GM15510 (cell line): ENCODE measurements around the gene KRT39.

Source experiments
- POLR2A ChIP-seq: IDR thresholded peaks from 3 replicates; pipeline ENCODE4 v1.6.1; 2011; ENCODE audit warnings: borderline replicate concordance; ENCODE audit not compliant: insufficient read length; ENCODE audit errors: extremely low read depth

KRT39 gene

DNA sequence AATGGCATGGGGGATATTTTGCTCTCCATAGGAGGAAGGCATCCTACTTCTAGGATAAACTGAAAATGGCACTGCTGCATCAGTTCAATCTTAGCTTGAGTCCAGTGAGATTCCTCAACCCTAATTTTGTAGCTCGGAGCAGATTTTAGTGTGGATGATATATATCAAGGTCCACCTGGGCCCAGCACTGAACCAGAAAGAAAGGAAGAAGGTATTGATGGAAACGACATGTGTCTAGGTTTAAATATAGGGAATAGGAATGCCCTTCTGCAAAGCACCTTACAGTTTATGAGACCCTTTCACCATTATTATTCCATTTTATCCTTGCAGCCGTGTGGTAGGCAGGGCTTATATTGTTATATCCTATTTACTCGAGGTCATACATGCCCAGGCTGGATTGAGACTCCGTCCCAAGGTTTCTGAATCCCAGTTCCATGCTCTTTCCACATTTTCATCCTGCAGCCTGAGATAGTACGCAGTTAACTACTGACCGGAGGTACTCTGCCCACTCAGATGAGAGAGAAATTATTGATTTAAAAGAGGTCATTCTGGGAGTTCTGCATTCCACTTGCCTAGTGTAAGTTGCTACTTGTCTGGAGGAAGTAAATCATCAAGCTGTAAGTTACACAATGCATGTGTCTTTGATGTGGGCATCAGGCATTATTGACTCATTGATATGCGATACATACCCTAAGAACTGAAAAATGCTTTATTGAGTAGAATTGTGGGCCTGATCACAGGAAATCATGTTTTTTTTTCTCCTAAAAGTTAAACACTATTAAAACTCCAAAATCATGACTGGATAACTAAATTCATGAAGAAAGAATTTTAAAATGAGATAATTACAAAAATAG, 10.1 kb downstream of the KRT39 start:
- TF ChIP-seq POLR2A = no peak

DNA sequence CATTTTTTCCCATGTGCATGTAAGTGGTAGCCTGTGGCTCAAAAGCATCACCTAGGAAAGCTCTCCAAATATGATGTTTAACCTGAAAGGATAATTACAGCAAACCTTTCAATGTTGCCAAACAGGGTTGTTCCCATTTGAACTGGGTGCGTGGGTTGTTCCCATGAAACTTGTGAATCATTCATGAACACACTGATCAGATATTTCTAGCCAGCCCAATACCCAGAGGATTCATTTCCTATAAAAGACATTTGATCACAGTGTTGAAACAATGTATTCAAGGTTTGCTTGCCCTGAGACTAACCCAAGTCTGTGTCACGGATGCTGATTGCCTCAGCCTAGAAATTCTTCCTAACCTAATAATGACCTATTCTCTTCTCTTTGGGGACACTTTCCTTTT, 12.9 kb downstream of the KRT39 start:
- no peak for TF ChIP-seq POLR2A

DNA sequence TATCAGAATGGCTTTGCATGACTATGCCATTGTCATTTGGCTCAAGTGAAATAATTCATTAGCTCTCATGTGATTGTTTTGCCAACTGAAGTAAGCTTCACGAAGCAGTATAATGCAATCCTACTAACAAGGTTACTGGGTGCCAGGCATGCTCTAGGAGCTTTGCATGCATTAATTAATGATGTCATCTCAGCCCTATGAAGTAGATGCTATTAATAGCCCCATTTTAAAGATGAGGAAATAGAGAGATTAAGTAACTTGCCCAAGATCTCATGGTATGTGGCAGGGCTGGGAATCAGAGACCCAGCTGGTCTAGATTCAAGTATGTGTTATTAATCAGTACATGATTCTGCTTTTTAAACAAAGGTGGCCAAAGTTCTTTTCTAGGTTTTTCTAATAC, 14.1 kb downstream of the KRT39 start:
- TF ChIP-seq POLR2A = no peak

DNA sequence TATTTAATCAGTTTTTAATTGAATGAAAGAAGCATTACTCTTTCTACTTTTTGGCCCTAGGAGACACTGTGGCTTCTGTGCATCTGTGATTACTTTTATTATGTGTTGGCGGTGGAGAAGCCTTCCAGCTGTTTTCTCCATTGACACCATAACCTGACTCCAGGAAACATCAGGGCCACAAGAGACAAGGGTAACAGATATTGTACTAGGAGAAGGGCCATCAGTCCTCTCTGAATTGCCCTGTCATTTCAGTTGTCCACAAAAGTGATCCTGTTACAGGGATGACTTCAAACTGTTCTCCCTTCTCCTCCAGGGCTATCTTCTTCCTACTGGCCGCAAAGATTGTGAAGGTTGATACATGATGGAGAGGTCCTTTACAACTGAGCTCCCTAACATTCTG, 14.6 kb downstream of the KRT39 start:
- TF ChIP-seq POLR2A = no peak

DNA sequence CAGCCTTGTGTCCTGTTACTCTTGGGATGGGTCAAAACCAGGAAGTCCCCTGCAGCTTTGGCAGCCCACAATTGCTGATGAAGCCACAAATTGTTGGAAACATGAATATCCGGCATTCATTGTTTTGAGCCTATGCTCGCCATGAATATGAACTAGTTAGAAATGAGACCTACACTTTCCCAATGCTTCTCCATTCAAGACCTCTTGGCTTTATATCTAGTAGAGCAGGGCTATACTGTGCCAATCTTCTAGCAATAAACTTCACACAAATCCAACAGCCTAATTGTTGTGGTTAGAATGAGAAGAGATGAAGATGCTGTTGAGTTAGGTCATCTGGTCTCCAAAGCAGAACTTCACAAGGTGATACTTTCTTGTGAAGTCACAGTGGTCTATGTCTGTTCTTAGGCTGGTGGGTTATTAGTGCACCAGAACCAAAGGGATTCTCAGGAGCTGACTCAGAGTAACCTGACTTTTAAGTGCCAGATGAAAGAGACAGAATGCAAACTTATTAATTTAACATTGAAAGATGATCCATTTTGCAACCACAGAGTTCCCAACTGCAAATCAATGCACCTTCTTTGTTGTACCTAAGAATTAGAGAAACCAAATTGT, 15.6 kb downstream of the KRT39 start:
- TF ChIP-seq POLR2A = no peak

DNA sequence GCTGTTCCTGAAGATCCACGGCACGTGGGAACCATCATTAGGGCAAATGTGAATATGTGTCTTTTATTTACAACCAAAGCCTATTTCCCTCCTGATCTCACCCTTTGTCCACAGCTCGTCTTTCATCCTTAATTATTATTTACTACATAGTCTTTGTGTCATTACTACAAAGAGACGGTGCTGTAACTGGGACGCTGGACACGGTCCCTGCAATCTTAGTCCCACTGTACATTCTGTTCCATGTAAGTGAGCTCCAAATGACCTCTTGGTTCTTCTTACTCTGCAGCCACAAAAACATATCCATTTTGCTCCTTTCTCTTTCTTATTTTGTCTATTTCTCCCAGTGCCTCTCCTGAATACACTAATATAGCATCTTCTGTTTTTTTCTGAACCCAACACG, 16.6 kb downstream of the KRT39 start:
- no peak for TF ChIP-seq POLR2A

DNA sequence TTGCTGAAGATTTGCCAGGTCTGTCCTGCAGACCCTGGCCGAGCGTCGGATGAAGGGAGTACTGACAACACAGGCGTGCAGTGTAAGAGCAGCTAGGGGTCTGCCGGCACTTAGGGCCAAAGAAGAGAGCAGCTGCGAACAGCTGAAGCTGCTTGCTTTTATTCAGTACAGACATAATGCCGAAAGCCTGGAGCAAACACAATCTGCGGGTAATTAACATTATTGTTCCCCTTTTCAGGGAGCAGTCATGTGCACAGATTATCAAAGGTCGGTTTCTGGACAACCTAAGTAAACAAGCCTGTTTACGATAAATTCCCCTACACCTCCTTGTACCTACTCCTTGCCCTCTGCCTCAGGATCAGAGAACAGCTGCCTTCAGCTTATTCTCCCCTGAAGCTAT, 17.3 kb downstream of the KRT39 start:
- no peak for TF ChIP-seq POLR2A

DNA sequence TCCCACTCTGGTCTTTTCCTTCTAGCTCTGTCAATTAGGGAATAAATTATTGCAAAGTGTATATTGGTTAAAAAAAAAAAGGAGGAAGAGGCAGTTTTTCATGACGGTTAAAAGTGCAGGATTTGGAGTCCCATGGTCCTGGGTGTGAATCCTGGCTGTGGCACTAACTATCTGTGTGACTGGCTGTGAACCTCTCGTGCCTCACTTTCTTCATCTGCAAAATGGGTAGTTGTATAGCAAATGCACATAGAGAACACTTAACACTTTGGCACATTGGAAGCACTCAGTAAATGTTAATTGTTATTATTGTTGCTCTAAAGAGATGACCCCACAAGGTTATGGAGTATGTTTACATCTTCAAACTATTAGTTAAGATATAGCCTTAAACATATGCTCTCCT, 18.8 kb downstream of the KRT39 start:
- no peak for TF ChIP-seq POLR2A

DNA sequence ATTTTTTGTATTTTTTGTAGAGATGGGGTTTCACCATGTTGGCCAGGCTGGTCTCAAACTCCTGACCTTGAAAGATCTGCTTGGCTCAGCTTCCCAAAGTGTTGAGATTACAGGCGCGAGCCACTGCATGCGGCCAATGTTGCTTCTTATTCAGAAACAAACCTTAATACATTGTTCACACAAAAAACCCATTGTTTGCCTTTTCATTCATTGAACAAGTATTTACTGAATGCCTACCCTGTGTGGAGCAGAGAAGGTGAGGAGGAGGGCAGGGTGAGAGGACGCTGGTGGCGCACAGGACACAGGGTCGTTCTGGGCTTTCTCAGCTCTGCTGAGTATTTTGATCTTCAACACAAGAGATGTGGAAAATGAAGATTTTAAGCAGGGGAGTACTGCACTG, 21.3 kb downstream of the KRT39 start:
- TF ChIP-seq POLR2A = no peak

DNA sequence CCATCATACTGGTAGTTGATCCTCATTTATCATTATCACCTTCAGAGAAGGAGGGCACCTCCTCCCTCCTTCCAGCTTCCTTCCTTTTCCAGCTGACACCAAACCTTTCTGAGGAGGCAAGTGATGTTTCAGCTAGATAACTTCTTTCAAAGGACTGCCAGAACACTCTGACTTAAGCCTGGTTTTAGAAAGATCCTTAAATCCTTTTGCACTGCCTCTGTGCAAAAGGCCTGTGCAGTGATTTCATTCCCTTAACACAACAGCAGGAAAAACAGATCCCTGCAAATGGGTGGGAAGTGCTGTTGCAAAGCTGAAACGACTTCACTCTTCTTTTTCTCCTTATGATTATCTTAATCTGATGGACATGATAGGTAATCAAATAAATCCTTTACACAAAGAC, 22.2 kb downstream of the KRT39 start:
- TF ChIP-seq POLR2A = no peak

DNA sequence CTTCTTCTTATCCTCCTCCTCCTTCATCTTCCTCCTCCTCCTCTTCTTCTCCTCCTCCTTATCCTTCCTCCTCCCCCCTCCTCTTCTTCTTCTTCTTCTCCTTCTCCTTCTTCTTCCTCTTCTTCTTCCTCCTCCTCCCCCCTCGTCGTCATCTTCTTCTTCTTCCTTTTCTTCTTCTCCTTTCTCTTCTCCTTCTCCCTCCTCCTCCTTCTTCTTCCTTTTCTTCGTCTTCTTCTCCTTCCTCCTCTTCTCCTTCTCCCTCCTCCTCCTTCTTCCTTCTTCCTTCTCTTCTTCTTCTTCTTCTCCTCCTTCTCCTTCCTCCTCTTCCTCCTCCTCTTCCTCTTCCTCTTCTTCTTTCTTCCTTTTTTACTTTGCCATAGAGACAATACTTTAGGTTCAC, 24.2 kb downstream of the KRT39 start:
- TF ChIP-seq POLR2A = no peak

DNA sequence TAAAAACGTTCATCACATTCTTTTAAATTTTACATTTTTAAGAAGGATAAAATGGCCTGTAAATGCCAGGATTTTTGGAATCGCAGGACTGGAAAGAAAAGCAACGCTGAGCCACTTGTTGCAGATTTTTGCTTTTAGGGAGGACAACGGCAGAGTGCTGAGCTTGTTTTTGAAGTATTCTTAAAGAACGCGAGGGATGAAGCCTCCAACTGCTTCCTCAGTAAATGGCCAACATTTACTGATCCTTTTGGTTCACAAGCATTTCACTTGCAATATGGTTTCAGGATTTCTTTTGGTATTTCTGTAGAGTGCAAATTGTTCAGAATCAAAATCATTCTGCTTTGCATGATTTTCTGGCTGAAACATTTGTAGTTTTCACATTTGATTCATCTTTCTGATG, 26.5 kb downstream of the KRT39 start:
- TF ChIP-seq POLR2A = no peak

DNA sequence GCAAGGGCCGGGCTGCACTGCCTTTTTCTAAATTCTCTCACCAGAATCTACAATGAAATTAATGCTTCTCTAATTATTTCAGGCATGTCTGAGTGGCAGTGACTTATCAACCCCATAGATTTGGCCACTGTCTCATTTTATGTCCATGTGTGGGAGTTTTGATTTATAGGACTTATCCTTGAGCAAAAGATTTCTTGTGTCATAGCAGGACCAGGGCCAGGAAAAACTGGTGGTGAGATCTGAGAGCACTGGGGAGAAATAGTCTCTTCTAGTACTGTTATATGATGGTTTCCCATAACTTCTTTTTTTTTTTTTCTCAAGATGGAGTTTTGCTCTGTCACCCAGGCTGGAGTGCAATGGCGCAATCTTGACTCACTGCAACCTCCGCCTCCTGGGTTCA, 27.8 kb downstream of the KRT39 start:
- no peak for TF ChIP-seq POLR2A

DNA sequence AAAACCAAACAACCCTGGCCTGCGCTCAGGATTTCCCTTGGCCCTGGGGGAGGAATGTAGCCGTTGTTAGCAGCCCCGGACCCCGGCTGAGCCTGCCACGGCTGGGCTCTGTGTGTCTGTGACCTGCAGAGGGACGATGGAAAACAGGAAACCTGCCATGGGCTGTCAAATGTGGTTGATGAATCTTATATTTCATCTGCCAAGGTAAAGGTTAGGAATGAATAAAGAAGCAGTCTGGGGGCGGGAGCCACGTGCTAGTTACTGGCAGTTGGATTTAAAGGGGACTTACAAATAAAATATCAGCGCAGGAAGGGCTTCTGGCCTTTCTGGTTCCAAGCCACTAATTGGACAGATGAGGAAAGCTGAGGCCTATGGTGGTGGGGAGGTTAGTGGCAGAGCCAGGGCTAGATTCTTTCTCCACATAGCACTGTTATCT, 29.3 kb downstream of the KRT39 start, which contains the start of gene KRT23:
Gene KRT23, minus strand, starts transcription at position 263 of the 436 bp plus-strand sequence. CDS start 1,043 bp downstream, outside the sequence.
- no peak for TF ChIP-seq POLR2A

DNA sequence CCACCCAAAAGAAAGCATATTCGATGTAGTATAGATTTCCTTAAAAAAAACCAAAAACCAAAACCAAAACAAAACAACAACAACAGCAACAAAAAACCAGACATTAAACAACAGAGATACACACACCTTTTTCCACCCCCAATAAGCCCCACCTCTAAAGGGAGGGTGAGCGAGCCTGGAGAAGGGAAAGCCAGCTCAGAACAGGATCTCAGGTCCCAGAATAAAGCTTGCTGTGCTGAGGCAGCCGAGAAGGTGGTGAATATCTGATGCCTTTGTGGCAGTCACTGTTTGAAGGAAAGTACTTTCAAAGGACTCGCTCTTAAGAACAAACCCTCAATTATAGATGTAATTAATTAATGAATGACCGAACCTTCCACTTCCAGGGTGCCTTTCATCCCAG, 29.8 kb downstream of the KRT39 start:
- no peak for TF ChIP-seq POLR2A

DNA sequence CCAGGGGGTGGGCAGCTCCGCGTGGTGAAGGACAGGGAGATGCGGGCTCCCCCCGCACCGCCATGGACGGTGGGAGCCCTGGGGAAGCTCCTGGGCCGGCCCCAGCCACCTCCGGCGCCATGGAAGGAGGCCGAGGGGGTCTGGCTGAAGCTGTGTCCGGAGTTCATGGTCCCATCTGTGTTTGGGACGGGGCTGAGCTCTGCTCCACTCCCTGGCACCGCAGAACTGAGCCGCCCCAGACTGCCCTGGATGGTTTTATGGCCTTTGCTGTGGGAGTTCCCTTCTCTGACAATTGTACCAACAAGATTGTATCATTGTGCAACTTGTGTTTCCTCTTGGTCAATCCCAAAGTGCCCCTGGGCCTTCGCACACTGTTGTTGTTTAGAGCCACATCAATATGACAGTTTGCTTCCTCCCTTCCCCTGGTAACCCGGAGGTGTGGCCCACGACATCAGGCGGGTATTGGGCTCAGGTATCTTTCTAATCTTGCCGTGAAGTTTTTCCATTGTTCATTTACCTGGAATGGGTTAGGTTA, 30.2 kb downstream of the KRT39 start:
- no peak for TF ChIP-seq POLR2A
